ENCODE measurements around the gene CELA2A. TPM values are rescaled to one million over a fixed set of nuclear protein-coding genes. Genes with fewer than 3 reads are reported as not detected.

Gene CELA2A
- polyA plus RNA-seq, 2 of the 4 experiments (the other 2 are of a cell fraction) = not detected

GRCh38 chr1:15475752-15476314 lies 19.3 kb downstream of the CELA2A start, which contains the start of gene CELA2B:
Gene CELA2B (plus strand): TSS chr1:15476104. CDS start chr1:15476126, 22 bp downstream.
- WGBS (ENCODE audit: missing lambda C conversion rate) = 82% methylated on average over 5 of the region's 5 CpGs
- Histone ChIP-seq H3K9me3 (no peaks in the 10 kb centered on the region; the same call in 2 of the 3 replicates), H3K4me2 (no peak within 1 kb of the TSS), H3K4me3 (no peak within 1 kb of the TSS), H3K27ac (no peak within 1 kb of the TSS), H3K4me1 (no peaks in the 10 kb centered on the region)
- CTCF ChIA-PET = no interaction called here
- TF ChIP-seq JUN (IDR thresholded peaks at IDR 0.05) (no peak), MAZ (IDR thresholded peaks at IDR 0.05; ENCODE audit: borderline replicate concordance, low read depth, low read length) (no peak), ZC3H11A (IDR thresholded peaks at IDR 0.05) (no peak), CEBPB (IDR thresholded peaks at IDR 0.05) (no peak), RCOR1 (IDR thresholded peaks at IDR 0.05; ENCODE audit: low read depth, low read length) (no peak), REST (IDR thresholded peaks at IDR 0.05) (no peak), HOXB5 (CRISPR knock-in tag; IDR thresholded peaks at IDR 0.05) (no peak), USF2 (IDR thresholded peaks at IDR 0.05) (no peak), PBX3 (IDR thresholded peaks at IDR 0.05) (no peak), KDM1A (IDR thresholded peaks at IDR 0.05; ENCODE audit: low read depth) (no peak), HOXB13 (CRISPR knock-in tag; IDR thresholded peaks at IDR 0.05; ENCODE audit: low read depth) (no peak), CBX8 (IDR thresholded peaks at IDR 0.05) (no peak), CTCF (IDR thresholded peaks at IDR 0.05) (no peak), POLR2AphosphoS2 (conservative IDR thresholded peaks at IDR 0.05; ENCODE audit: low read length) (no peak), GATA3 (IDR thresholded peaks at IDR 0.05; ENCODE audit: borderline replicate concordance) (no peak)
- POLR2A ChIA-PET = no interaction called here
- FAIRE-seq (no peak), ATAC-seq (no peak), DNase-seq (ENCODE audit: low read depth in 1 of 2, low spot score in 1 of 2) (no peak)

- 89% methylated on average over 3 of the region's 3 CpGs for WGBS (ENCODE audit: missing lambda C conversion rate)
- ATAC-seq = no peak
- POLR2A ChIA-PET = no interaction called here
Measured at GRCh38 chr1:15476927-15477326, 20.4 kb downstream of the CELA2A start.

More at GRCh38 chr1:15476927-15477326, 20.4 kb downstream of the CELA2A start:
- DNase-seq (ENCODE audit: low read depth in 1 of 2, low spot score in 1 of 2) = no peak
- Histone ChIP-seq H3K27ac (no peak overlapping the region), H3K9me3 (no peaks in the 10 kb centered on the region), H3K4me1 (no peaks in the 10 kb centered on the region), H3K4me2 (no peak overlapping the region), H3K4me3 (no peak overlapping the region)
- FAIRE-seq = no peak
- CTCF ChIA-PET = no interaction called here
- no peak for TF ChIP-seq HOXB13 (CRISPR knock-in tag; IDR thresholded peaks at IDR 0.05; ENCODE audit: low read depth)
- TF ChIP-seq TP53 (CRISPR knock-in tag; IDR thresholded peaks at IDR 0.05) = no peak
- no peak for TF ChIP-seq GATA3 (IDR thresholded peaks at IDR 0.05; ENCODE audit: borderline replicate concordance)
- no peak for TF ChIP-seq CHD2 (IDR thresholded peaks at IDR 0.05; ENCODE audit: low read length, partially characterized antibody)
- TF ChIP-seq RFX5 (IDR thresholded peaks at IDR 0.05) = no peak
- no peak for TF ChIP-seq RARB (CRISPR knock-in tag; IDR thresholded peaks at IDR 0.05)
- TF ChIP-seq ZC3H11A (IDR thresholded peaks at IDR 0.05) = no peak

Measured in A549 (cell line).